GM12878 (cell line): Measurements from ENCODE around the gene NPC1. TPM values are rescaled to one million over a fixed set of nuclear protein-coding genes. Genes with fewer than 3 reads are reported as not detected.

ENCODE experiments used
- ATAC-seq: fragments of 200-7000 bp; cut with Tn5 transposase; 3 replicates; pipeline ENCODE4 v1.9.1; 2020; ENCODE audit warnings: mild to moderate bottlenecking, moderate library complexity
- BruUV-seq: library from RNA; stranded (reverse); fragments of 400-500 nt; replicated peaks from 2 replicates; lab custom pipeline; 2021; lab: Mats Ljungman, UMichigan
- CTCF ChIA-PET: fragments of 300-600 bp; sonication (Branson Sonifier 250); formaldehyde crosslinking; extraction: SDS; loops from one replicate; lab custom pipeline; 2021; ENCODE audit warnings: inconsistent platforms; lab: Yijun Ruan, JAX
- POLR2A ChIA-PET: fragments of 350-600 bp; formaldehyde crosslinking; extraction: SDS; loops from one replicate; lab custom pipeline; 2021; ENCODE audit warnings: inconsistent platforms; lab: Charles Lee
- RAD21 ChIA-PET: fragments of 300-600 bp; sonication (Branson Sonifier 250); formaldehyde crosslinking; loops from one replicate; lab custom pipeline; 2023; ENCODE audit warnings: antibody characterized with exemption; ENCODE audit not compliant: unreplicated experiment; lab: Charles Lee
- SMC1A ChIA-PET: fragments of 300-600 bp; sonication (Branson Sonifier 250); formaldehyde crosslinking; loops from one replicate; lab custom pipeline; 2023; ENCODE audit not compliant: unreplicated experiment, uncharacterized antibody; lab: Charles Lee
- DNase-seq: peaks from one replicate; pipeline ENCODE4 v3.0.0-alpha.2; 2011; ENCODE audit warnings: low read depth, low spot score
- FAIRE-seq: peaks from 3 replicates; lab custom pipeline; 2011; peaks lifted over from hg19 to GRCh38; lab: Jason Lieb, UNC
- H2AFZ ChIP-seq: 2 replicates; pipeline ENCODE4 v1.6.0; 2011; ENCODE audit warnings: low read depth, low read length, control low read depth; ENCODE audit not compliant: control insufficient read depth
- H3K27ac ChIP-seq: 2 replicates; pipeline ENCODE4 v1.5.1; 2011; ENCODE audit warnings: control low read depth; ENCODE audit not compliant: control insufficient read depth, insufficient read depth
- H3K27me3 ChIP-seq, 2 experiments: replicated peaks in 1 of 2; 2 replicates each; pipeline versions ENCODE4 v1.6.0 to v1.6.1; 2011; ENCODE audit warnings: low read length in 1 of 2; ENCODE audit not compliant: control insufficient read depth in 2 of 2, insufficient read depth in 2 of 2
- H3K36me3 ChIP-seq, 2 experiments: 2 replicates each; pipeline ENCODE4 v1.5.1; 2011; ENCODE audit warnings: low read length in 1 of 2; ENCODE audit not compliant: control insufficient read depth in 2 of 2, insufficient read depth in 2 of 2
- H3K4me1 ChIP-seq: 2 replicates; pipeline ENCODE4 v1.6.1; 2011; ENCODE audit warnings: mild to moderate bottlenecking, low read length, moderate library complexity, mixed read lengths; ENCODE audit not compliant: control insufficient read depth, insufficient read depth
- H3K4me2 ChIP-seq: 2 replicates; pipeline ENCODE4 v1.6.0; 2011; ENCODE audit warnings: control low read depth; ENCODE audit not compliant: control insufficient read depth, insufficient read depth
- H3K4me3 ChIP-seq: fragments of 200-600 bp; sonication (generic); 2 replicates; pipeline ENCODE4 v1.5.1; 2016
- H3K79me2 ChIP-seq: 2 replicates; pipeline ENCODE4 v1.6.0; 2011; ENCODE audit warnings: low read length; ENCODE audit not compliant: control insufficient read depth, insufficient read depth
- H3K9ac ChIP-seq: 2 replicates; pipeline ENCODE4 v1.8.0; 2011; ENCODE audit warnings: low read length, control low read depth, mixed read lengths; ENCODE audit not compliant: control insufficient read depth, insufficient read depth
- H3K9me3 ChIP-seq: replicated peaks from 3 replicates; pipeline ENCODE4 v1.5.1; 2011; ENCODE audit warnings: mild to moderate bottlenecking, low read length; ENCODE audit not compliant: control insufficient read depth, insufficient read depth
- H4K20me1 ChIP-seq: 2 replicates; pipeline ENCODE4 v1.6.0; 2011; ENCODE audit not compliant: control insufficient read depth, insufficient read depth
- BACH1 ChIP-seq: fragments of 450-650 bp; IDR thresholded peaks from 2 replicates; pipeline ENCODE4 v1.6.1; 2017; ENCODE audit warnings: mild to moderate bottlenecking, borderline replicate concordance
- BCL11A ChIP-seq: IDR thresholded peaks from 2 replicates; pipeline ENCODE4 v1.6.1; 2011; ENCODE audit warnings: low read depth, low read length
- CEBPB ChIP-seq, 2 experiments: fragments of 150-350 bp in 1 of 2; IDR thresholded peaks; 2 replicates each; pipeline ENCODE4 v1.6.1; 2012 to 2014; ENCODE audit warnings: low read depth in 2 of 2, low read length in 2 of 2, borderline replicate concordance in 1 of 2, inconsistent platforms in 1 of 2
- GABPA ChIP-seq: IDR thresholded peaks from 2 replicates; pipeline ENCODE4 v1.6.1; 2014; ENCODE audit warnings: antibody characterized with exemption, low read depth, mild to moderate bottlenecking, inconsistent platforms
- JUND ChIP-seq: IDR thresholded peaks from 2 replicates; pipeline ENCODE4 v1.6.1; 2012; ENCODE audit warnings: low read depth, mild to moderate bottlenecking, low read length, improper control_type of control experiment, moderate library complexity
- MTA3 ChIP-seq: IDR thresholded peaks from 2 replicates; pipeline ENCODE4 v1.6.1; 2012; ENCODE audit warnings: low read length, inconsistent platforms, borderline replicate concordance
- MYC ChIP-seq: IDR thresholded peaks from 2 replicates; pipeline ENCODE4 v1.6.1; 2011; ENCODE audit warnings: mild to moderate bottlenecking, low read length, moderate library complexity, inconsistent platforms; ENCODE audit not compliant: insufficient read depth, insufficient replicate concordance, insufficient read length, severe bottlenecking
- NR2C1 ChIP-seq: fragments of 450-650 bp; IDR thresholded peaks from 2 replicates; pipeline ENCODE4 v1.6.1; 2017; ENCODE audit warnings: antibody characterized with exemption, mild to moderate bottlenecking, moderate library complexity
- NR2F1 ChIP-seq: fragments of 450-650 bp; conservative IDR thresholded peaks from 2 replicates; pipeline ENCODE4 v1.6.1; 2017; ENCODE audit warnings: mild to moderate bottlenecking
- SKIL ChIP-seq: fragments of 450-650 bp; IDR thresholded peaks from 2 replicates; pipeline ENCODE4 v1.6.1; 2017; ENCODE audit warnings: mild to moderate bottlenecking, low read depth, inconsistent platforms; ENCODE audit not compliant: poor library complexity, severe bottlenecking
- WGBS: methylation state at CpG from one replicate; pipeline ENCODE4 v1.1.6; 2016; ENCODE audit warnings: low lambda C conversion rate; ENCODE audit not compliant: insufficient replicate concordance, insufficient coverage; ENCODE audit errors: missing lambda C conversion rate; 5-methylcytosine and 5-hydroxymethylcytosine counted together
- in situ Hi-C: fragments of 300-500 bp; cut with MboI; formaldehyde crosslinking; loops from 9 replicates; pipeline ENCODE4 v1.14.3; 2018; ENCODE audit warnings: mixed read lengths
- intact Hi-C: fragments of 100-400 bp; cut with micrococcal nuclease; formaldehyde crosslinking; loops from one replicate; pipeline ENCODE4 v1.14.2; 2022; ENCODE audit not compliant: unreplicated experiment
- polyA plus RNA-seq, 11 experiments: library from polyadenylated mRNA; depleted of rRNA in 4 of 11; unstranded in 6 of 11; stranded (reverse) in 5 of 11; fragments of >200 nt; fragmentation: Nextera tagmentation in 4 of 11; fragmentation: Illumina TruSeq in 1 of 11; extraction: Ambion mirVana in 4 of 11; extraction: Trizol in 1 of 11; gene quantifications; 1 replicate in 1 of 11; 2 replicates in 10 of 11; pipeline versions ENCODE4 v1.2.1 to v1.2.3, GENCODE V29; 2011 to 2016; ENCODE audit warnings: inconsistent platforms in 2 of 11, missing spikeins in 2 of 11, low read depth in 1 of 11
- total RNA-seq, 4 experiments: library from RNA; depleted of rRNA in 3 of 4; stranded (reverse); fragments of >200 nt in 3 of 4; fragmentation: Illumina TruSeq in 1 of 4; extraction: Trizol in 1 of 4; gene quantifications; 2 replicates each; pipeline versions ENCODE4 v1.2.1 to v1.2.3, GENCODE V29; 2013 to 2021

The NPC1 gene
- total and polyA plus RNA-seq, 10 of the 15 experiments (the other 5 are each of a cell fraction or from before 2014, with no cell fraction given): 10.1 to 45.2 (median 19.4) TPM

- Histone ChIP-seq H2AFZ (no peak overlapping the region), H3K27ac (peak overlapping the region; percentile 34; the same call in 1 of the 2 replicates), H3K9ac (no peak overlapping the region; the same call in 1 of the 2 replicates), H3K9me3 (no peaks in the 10 kb centered on the region), H3K4me3 (peak overlapping the region; percentile 16; the same call in 1 of the 2 replicates), H4K20me1 (no peaks in the 10 kb centered on the region), H3K4me2 (peak overlapping the region; percentile 45), H3K79me2 (peaks cover 47% of the 10 kb centered on the region), H3K36me3 (peaks cover 0 to under 1% of the 10 kb centered on the region in 2 experiments; a peak in 1 of 4 replicates), H3K27me3 (no peaks in the 10 kb centered on the region), H3K4me1 (peaks cover 18% of the 10 kb centered on the region)
- ChIA-PET SMC1A (interaction anchor here (1.3 to 3.2 kb wide), 6 partner anchors 10 to 228 kb away, joined by 3 to 28 read pairs (median 5); no protein-coding TSS in a partner anchor), POLR2A (interaction anchor here (0.6 to 2.8 kb wide), 4 partner anchors 35 to 146 kb away, joined by 3 to 33 read pairs (median 6); a partner anchor contains a TSS), CTCF (interaction anchor here (1.3 to 4.2 kb wide), 8 partner anchors 14 to 228 kb away, joined by 3 to 27 read pairs (median 13); no protein-coding TSS in a partner anchor), RAD21 (interaction anchor here (1.0 to 1.8 kb wide), 3 partner anchors 31 to 120 kb away, joined by 3 to 5 read pairs (median 4); no protein-coding TSS in a partner anchor)
- DNase-seq (no peak), FAIRE-seq (no peak), ATAC-seq (no peak)
- WGBS: 96% methylated on average over 5 of the region's 5 CpGs
- no peak for TF ChIP-seq CEBPB (IDR thresholded peaks at IDR 0.05; ENCODE audit: borderline replicate concordance in 1 of 2, low read depth in 2 of 2, low read length in 2 of 2)
- TF ChIP-seq NR2C1: peak; percentile 26; the same call in 1 of the 2 replicates
- no peak for TF ChIP-seq MTA3
- peak; percentile 45; the same call in 1 of the 2 replicates for TF ChIP-seq NR2F1
- TF ChIP-seq JUND: no peak
- TF ChIP-seq BCL11A: no peak
- TF ChIP-seq BACH1: no peak
- TF ChIP-seq MYC: no peak
- no peak for TF ChIP-seq SKIL
- TF ChIP-seq GABPA: no peak
- no TSS peak for BruUV-seq
- intact Hi-C loops (loop anchor here (5.0 kb wide), 1 partner anchor 41 kb away; no protein-coding TSS in a partner anchor), in situ Hi-C loops (loop anchor here (5.0 kb wide), 1 partner anchor 66 kb away; no protein-coding TSS in a partner anchor)
These were observed 3.0 kb downstream of the NPC1 start for GRCh38 chr18:23583071-23583865.
